ENCODE measurements around the gene TIAM1.

The TIAM1 gene

DNA sequence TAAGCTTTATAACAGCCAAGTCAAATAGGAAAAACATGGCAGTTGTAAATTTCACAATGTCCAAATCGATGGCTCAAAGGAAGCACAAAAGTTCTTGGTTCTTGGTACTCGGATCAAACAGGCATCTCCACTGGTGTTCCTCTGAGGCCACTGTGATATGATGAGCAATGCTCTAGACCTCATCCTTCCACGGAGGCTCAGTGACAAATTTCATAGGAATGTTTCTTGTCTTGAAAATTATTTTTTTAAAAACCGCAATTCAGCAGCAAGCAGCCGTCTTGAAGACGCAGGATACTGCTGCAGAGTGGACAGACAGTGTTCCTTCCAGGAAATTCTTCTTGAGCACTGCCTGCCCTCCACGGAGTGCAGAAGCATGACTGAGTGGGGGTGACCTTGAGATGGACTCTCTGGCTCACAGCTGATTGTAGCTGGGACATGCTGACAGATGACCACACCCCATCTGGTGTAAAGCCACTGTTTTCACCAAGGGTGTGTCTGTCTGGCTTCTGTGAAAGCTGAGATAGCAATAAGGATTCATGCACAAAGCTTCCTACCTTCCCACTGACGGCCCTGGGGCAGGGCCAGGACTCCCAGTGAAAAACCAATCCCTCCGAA, 61.9 kb downstream of the TIAM1 start:
- TF ChIP-seq, protein P1, sequence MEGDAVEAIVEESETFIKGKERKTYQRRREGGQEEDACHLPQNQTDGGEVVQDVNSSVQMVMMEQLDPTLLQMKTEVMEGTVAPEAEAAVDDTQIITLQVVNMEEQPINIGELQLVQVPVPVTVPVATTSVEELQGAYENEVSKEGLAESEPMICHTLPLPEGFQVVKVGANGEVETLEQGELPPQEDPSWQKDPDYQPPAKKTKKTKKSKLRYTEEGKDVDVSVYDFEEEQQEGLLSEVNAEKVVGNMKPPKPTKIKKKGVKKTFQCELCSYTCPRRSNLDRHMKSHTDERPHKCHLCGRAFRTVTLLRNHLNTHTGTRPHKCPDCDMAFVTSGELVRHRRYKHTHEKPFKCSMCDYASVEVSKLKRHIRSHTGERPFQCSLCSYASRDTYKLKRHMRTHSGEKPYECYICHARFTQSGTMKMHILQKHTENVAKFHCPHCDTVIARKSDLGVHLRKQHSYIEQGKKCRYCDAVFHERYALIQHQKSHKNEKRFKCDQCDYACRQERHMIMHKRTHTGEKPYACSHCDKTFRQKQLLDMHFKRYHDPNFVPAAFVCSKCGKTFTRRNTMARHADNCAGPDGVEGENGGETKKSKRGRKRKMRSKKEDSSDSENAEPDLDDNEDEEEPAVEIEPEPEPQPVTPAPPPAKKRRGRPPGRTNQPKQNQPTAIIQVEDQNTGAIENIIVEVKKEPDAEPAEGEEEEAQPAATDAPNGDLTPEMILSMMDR (IDR thresholded peaks at IDR 0.05; ENCODE audit: control extremely low read depth, extremely low read depth, low read depth, missing control alignments): no peak
- DNase-seq (ENCODE audit: extremely low spot score): no peak
- ChIA-PET CTCF (interaction anchor here (1.2 kb wide), 2 partner anchors 9 to 31 kb away, joined by 3 read pairs; no protein-coding TSS in a partner anchor), POLR2A (no interaction called here)

DNA sequence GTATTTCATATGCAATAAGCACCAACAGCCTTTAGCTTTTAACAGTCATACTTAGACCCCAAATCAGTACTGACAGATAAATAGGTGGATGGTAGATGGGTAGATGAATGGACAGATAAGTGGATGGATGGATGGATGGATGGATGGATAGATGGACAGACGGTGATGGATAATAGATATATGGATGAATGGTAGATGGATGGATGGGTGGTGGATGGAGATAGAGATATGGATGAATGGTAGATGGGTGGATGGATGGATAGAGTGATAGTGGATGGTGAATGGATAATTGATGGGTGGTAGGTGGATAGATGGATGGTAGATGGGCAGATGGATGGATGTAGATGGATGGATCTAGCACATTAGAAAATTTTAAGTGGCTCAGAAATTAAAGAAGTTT, 62.5 kb downstream of the TIAM1 start:
- no peak for DNase-seq (ENCODE audit: extremely low spot score)
- ChIA-PET CTCF (interaction anchor here (1.2 kb wide), 2 partner anchors 9 to 30 kb away, joined by 3 read pairs; no protein-coding TSS in a partner anchor), POLR2A (no interaction called here)
- TF ChIP-seq, protein P1 (IDR thresholded peaks at IDR 0.05; ENCODE audit: control extremely low read depth, extremely low read depth, low read depth, missing control alignments): no peak

DNA sequence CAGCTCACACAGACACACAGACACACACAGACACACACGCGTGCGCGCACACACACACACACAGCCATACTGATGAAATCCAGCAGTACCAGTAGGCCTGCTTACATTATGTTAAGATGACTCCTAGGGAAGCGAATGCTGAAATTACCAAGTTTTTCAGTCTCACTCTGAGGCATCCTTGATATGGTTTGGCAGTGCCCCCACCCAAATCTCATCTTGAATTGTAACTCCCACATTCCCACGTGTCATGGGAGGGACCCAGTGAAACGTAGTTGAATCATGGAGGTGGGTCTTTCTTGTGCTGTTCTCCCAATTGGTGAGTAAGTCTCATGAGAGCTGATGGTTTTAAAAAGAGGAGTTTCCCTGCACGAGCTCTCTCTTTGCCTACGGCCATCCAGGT, 64.1 kb downstream of the TIAM1 start:
- DNase-seq (ENCODE audit: extremely low spot score): no peak
- CTCF ChIA-PET: no interaction called here
- POLR2A ChIA-PET: no interaction called here
- TF ChIP-seq, protein P1 (IDR thresholded peaks at IDR 0.05; ENCODE audit: control extremely low read depth, extremely low read depth, low read depth, missing control alignments): no peak

DNA sequence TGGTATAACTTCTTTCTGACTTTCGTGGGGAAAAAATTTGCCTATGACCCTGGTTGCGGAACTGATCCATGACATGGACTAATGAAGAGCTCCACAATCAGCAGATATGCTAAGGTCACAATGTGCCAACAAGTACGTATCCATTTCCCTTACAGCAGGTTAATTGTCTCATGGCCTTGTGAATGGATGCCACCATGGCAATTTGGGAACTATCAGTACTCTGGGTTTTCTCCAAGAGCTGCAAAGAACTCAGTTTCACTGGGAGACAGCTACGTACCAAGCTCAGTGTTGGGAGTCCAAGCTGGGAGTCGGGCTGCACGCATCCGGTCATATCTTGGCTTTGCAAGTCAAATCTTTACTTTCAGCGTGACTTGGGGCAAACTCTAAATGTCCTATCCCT, 64.8 kb downstream of the TIAM1 start:
- TF ChIP-seq, protein P1 (IDR thresholded peaks at IDR 0.05; ENCODE audit: control extremely low read depth, extremely low read depth, low read depth, missing control alignments): no peak
- POLR2A ChIA-PET: no interaction called here
- DNase-seq (ENCODE audit: extremely low spot score): no peak
- CTCF ChIA-PET: no interaction called here

DNA sequence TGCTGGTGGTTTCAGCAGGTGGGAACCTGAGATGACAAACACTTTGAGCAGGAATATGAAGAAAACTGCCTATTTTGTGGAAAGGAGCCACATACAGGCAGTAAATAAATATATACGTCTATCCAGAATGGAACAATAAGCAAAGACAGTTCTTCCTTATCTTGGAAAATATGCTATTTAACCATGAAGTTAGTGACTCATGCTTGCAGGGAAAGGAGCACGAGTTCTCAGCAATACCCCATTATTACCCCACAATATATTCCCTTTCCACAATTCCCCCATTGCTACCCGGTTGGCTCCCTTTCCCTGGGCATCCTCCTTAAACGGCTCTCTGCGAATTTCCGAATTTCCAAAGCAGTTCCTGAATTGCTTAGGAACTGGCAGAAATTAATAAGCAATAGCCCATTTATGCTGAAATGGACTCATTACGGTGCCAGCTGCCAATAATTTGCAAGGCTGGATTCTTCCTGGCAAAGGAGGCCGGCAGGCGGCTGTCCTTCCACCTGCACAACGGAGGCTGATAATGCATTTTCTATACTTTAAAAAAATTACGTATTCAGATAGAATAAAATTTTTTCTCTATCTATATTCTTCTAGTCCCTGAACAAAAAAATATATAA, 65.4 kb downstream of the TIAM1 start:
- CTCF ChIA-PET: no interaction called here
- POLR2A ChIA-PET: no interaction called here
- DNase-seq (ENCODE audit: extremely low spot score): no peak
- TF ChIP-seq, protein P1 (IDR thresholded peaks at IDR 0.05; ENCODE audit: control extremely low read depth, extremely low read depth, low read depth, missing control alignments): no peak

DNA sequence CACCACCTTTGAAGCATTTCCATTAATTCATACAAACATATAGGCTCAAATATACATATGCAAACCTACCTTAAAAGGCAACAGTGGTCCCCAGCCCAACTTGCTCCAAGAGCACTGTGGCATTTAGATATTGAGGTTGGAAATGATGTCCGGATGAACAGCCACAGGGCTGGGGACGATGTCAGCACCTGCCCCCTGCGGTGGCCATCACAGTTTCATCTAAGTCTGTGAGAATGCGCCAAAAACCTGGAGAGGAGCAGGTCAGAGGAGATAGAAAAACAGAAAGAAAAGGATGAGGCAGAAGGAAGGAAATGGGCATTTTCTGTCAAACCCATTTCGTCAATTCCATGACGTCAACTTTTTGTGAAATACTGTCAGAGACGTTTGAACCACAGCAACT, 67.4 kb downstream of the TIAM1 start:
- CTCF ChIA-PET: no interaction called here
- POLR2A ChIA-PET: no interaction called here
- TF ChIP-seq, protein P1 (IDR thresholded peaks at IDR 0.05; ENCODE audit: control extremely low read depth, extremely low read depth, low read depth, missing control alignments): no peak

More for the DNA sequence above, 67.4 kb downstream of the TIAM1 start:
- no peak for DNase-seq (ENCODE audit: extremely low spot score)
